ENCODE data around the gene TYRO3.

DNA sequence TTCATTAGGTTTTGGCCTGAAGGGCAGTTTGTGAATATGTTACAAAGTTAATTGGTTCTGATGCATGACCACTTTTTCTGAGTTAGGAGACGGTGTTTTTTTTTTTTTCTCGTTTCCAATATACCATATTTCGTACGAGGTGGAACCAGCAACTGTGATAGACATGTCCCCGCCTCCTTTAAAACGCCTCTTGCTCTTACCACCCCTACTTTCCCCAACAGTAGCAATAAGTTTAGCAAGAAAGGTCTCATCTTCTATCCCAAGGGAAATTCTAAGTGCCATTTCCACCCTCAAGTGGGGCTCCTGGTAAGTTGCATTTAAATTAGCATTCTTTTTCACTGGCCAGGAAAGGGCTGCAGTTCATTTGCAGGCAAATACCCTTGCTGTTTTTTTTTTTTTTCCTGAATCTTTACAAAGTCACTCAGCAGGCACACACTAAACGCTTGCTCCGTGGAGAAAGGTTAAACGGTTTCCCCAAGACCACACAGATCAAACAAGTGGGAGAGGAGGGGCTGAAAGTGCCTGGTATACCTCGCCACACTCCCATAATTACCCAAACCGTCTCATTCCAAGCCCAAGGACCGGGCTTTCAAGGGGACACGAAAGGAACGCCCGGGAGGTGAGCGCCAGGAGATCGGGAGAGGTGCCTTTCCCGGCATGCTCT, 61.7 kb downstream of the TYRO3 start:
- TF ChIP-seq, protein P1, sequence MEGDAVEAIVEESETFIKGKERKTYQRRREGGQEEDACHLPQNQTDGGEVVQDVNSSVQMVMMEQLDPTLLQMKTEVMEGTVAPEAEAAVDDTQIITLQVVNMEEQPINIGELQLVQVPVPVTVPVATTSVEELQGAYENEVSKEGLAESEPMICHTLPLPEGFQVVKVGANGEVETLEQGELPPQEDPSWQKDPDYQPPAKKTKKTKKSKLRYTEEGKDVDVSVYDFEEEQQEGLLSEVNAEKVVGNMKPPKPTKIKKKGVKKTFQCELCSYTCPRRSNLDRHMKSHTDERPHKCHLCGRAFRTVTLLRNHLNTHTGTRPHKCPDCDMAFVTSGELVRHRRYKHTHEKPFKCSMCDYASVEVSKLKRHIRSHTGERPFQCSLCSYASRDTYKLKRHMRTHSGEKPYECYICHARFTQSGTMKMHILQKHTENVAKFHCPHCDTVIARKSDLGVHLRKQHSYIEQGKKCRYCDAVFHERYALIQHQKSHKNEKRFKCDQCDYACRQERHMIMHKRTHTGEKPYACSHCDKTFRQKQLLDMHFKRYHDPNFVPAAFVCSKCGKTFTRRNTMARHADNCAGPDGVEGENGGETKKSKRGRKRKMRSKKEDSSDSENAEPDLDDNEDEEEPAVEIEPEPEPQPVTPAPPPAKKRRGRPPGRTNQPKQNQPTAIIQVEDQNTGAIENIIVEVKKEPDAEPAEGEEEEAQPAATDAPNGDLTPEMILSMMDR (IDR thresholded peaks at IDR 0.05), result no peak
- no peak for TF ChIP-seq EP300 (IDR thresholded peaks at IDR 0.05)
- no peak for TF ChIP-seq POLR2A (IDR thresholded peaks at IDR 0.05)
